MCF 10A (cell line): Measurements from ENCODE around the gene ARL15. TPM values are rescaled to one million over a fixed set of nuclear protein-coding genes. Genes with fewer than 3 reads are reported as not detected.

Experiments
- BruUV-seq: library from RNA; stranded (reverse); fragments of 400-500 nt; replicated peaks from 2 replicates; lab custom pipeline; 2021; lab: Mats Ljungman, UMichigan
- CTCF ChIA-PET: fragments of 300-600 bp; sonication (Branson Sonifier 250); formaldehyde crosslinking; extraction: SDS; loops from one replicate; lab custom pipeline; 2021; ENCODE audit warnings: antibody characterized with exemption, inconsistent platforms; lab: Yijun Ruan, JAX
- POLR2A ChIA-PET: fragments of 300-600, 350-650 bp; sonication (Branson Sonifier 250); formaldehyde crosslinking; extraction: SDS; loops from one replicate; lab custom pipeline; 2020; ENCODE audit warnings: antibody characterized with exemption, inconsistent platforms; lab: Yijun Ruan, JAX
- DNase-seq: peaks from one replicate; pipeline ENCODE4 v3.0.0-alpha.2; 2018; ENCODE audit not compliant: unreplicated experiment
- H3K27ac Mint-ChIP-seq: one replicate; pipeline ENCODE4 v1.8.0; 2022; ENCODE audit warnings: mild to moderate bottlenecking, low read depth, mixed read lengths; ENCODE audit not compliant: unreplicated experiment
- H3K27me3 Mint-ChIP-seq: one replicate; pipeline ENCODE4 v1.8.0; 2022; ENCODE audit warnings: mixed read lengths; ENCODE audit not compliant: insufficient read depth, unreplicated experiment
- H3K36me3 Mint-ChIP-seq: one replicate; pipeline ENCODE4 v1.8.0; 2022; ENCODE audit warnings: mild to moderate bottlenecking, moderate library complexity, mixed read lengths; ENCODE audit not compliant: insufficient read depth, unreplicated experiment
- H3K4me1 Mint-ChIP-seq: one replicate; pipeline ENCODE4 v1.8.0; 2022; ENCODE audit warnings: mixed read lengths; ENCODE audit not compliant: insufficient read depth, unreplicated experiment
- H3K4me3 Mint-ChIP-seq: one replicate; pipeline ENCODE4 v1.8.0; 2022; ENCODE audit warnings: mild to moderate bottlenecking, moderate library complexity, mixed read lengths; ENCODE audit not compliant: unreplicated experiment
- H3K9me3 Mint-ChIP-seq: one replicate; pipeline ENCODE4 v1.8.0; 2022; ENCODE audit warnings: mixed read lengths; ENCODE audit not compliant: unreplicated experiment
- intact Hi-C: fragments of 100-400 bp; cut with micrococcal nuclease; formaldehyde crosslinking; loops from 2 replicates; pipeline ENCODE4 v1.14.1; 2022
- total RNA-seq: library from RNA; stranded (reverse); gene quantifications from 2 replicates; pipeline ENCODE4 v1.2.3, GENCODE V29; 2022
- TF ChIP-seq, protein P1 (sequence below): fragments of 200-600 bp; IDR thresholded peaks from one replicate; pipeline ENCODE4 v1.8.0; 2022; ENCODE audit warnings: antibody characterized with exemption, mild to moderate bottlenecking; ENCODE audit not compliant: unreplicated experiment

Gene ARL15
- total RNA-seq, 1 experiment from 2014 or later = 11.3 TPM

DNA sequence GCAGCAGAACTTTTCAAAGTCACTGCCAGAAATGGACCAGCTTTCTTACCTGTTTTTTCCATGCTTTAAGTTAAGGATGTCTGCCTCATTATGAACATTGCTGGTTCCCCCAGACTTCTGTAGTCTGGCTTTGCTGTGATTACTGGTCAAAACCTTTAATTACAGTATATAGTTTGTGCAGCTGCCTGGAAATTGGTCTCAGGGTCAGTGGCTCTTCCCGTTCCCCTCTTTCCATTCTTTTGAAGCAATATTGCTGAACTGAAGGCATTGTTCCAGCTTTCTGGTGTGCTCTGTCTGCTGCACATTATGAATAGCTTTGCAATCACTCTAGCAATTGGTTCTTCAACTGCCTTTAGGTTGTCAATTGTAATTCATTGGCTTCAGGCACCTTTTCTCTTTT, 206.5 kb downstream of the ARL15 start:
- intact Hi-C loops = no loop called here
- Mint-ChIP-seq H3K9me3 (no peaks in the 10 kb centered on the region), H3K4me1 (no peaks in the 10 kb centered on the region), H3K4me3 (no peak overlapping the region), H3K36me3 (no peaks in the 10 kb centered on the region), H3K27me3 (no peaks in the 10 kb centered on the region), H3K27ac (no peak overlapping the region)
- no peak for DNase-seq
- TF ChIP-seq, protein P1, sequence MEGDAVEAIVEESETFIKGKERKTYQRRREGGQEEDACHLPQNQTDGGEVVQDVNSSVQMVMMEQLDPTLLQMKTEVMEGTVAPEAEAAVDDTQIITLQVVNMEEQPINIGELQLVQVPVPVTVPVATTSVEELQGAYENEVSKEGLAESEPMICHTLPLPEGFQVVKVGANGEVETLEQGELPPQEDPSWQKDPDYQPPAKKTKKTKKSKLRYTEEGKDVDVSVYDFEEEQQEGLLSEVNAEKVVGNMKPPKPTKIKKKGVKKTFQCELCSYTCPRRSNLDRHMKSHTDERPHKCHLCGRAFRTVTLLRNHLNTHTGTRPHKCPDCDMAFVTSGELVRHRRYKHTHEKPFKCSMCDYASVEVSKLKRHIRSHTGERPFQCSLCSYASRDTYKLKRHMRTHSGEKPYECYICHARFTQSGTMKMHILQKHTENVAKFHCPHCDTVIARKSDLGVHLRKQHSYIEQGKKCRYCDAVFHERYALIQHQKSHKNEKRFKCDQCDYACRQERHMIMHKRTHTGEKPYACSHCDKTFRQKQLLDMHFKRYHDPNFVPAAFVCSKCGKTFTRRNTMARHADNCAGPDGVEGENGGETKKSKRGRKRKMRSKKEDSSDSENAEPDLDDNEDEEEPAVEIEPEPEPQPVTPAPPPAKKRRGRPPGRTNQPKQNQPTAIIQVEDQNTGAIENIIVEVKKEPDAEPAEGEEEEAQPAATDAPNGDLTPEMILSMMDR = no peak
- BruUV-seq = no TSS peak
- ChIA-PET CTCF (interaction anchor here (0.9 kb wide), 1 partner anchor 125 kb away, joined by 4 read pairs; no protein-coding TSS in a partner anchor), POLR2A (interaction anchor here (1.2 kb wide), 1 partner anchor 10 kb away, joined by 3 read pairs; no protein-coding TSS in a partner anchor)

DNA sequence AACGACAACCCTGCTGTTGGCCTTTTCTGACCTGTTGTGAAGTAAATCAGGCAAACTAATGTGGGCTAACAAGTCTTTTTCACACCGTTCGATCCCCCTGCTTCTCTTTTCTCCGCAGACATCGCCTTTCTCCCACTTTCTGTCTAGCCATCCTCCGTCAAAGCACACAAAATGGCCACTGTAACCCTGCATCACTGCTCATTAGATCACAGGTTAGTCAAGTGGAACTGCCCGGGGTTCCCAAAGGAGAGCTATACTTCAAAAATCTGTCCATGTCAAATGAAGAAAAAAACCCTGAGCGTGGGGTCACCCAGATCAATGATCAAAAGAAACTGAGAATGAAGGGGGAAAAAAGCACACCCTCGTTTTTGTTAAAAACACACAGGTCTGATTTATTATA, 212.1 kb downstream of the ARL15 start:
- H3K9me3 Mint-ChIP-seq = no peaks in the 10 kb centered on the region
- no peaks in the 10 kb centered on the region for H3K27me3 Mint-ChIP-seq
- POLR2A ChIA-PET = no interaction called here
- CTCF ChIA-PET = no interaction called here
- TF ChIP-seq, protein P1 = no peak
- no peak overlapping the region for H3K27ac Mint-ChIP-seq
- H3K4me1 Mint-ChIP-seq = peaks cover 3% of the 10 kb centered on the region
- no TSS peak for BruUV-seq
- no peak overlapping the region for H3K4me3 Mint-ChIP-seq
- no peak for DNase-seq
- no peaks in the 10 kb centered on the region for H3K36me3 Mint-ChIP-seq
- intact Hi-C loops = loop anchor here (10.0 kb wide), 1 partner anchor 117 kb away; no protein-coding TSS in a partner anchor

DNA sequence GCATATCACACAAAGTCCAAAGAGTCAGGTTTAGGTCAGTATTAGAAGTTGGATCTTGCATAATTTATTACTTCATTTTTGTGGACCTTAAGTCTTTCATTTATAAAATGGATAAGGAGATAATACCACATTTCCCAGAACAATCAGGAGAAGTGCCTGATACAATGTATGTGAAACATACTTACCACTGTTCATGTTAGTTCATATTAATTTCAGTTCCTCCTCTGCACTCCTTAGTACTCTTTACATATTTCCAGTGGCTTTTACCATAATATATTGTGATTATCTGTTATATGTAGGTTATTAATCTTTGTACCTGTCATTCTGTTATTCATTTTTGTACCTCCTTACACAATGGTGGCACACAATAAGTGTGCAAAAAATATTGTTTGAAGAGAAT, 214.4 kb downstream of the ARL15 start:
- no peaks in the 10 kb centered on the region for H3K36me3 Mint-ChIP-seq
- POLR2A ChIA-PET = interaction anchor here (0.6 kb wide), 1 partner anchor 67 kb away, joined by 3 read pairs; no protein-coding TSS in a partner anchor

DNA sequence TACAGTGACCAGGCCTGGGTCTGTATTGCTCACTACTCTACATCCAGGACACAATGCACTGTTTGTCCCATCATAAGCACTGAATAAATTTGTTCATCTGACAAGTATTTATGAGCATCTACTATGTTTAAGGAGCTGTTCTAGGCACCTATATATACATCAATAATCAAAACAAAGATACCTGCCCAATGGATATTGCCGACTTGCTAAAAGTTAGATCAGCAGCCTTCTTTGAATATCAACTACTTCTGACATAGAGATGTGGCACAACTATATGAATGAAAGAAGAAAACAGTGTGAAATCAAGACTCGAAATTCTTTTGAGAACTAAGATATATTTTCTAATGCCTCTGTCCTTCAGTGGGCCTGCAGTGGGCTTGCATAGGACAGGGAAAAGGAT, 215.7 kb downstream of the ARL15 start:
- TF ChIP-seq, protein P1 = no peak
- H3K4me3 Mint-ChIP-seq = no peak overlapping the region
- ChIA-PET CTCF (interaction anchor here (0.6 kb wide), 1 partner anchor 267 kb away, joined by 4 read pairs; no protein-coding TSS in a partner anchor), POLR2A (interaction anchor here (0.6 kb wide), 1 partner anchor 8 kb away, joined by 3 read pairs; no protein-coding TSS in a partner anchor)
- H3K4me1 Mint-ChIP-seq = peaks cover 26% of the 10 kb centered on the region
- DNase-seq = no peak
- H3K27me3 Mint-ChIP-seq = no peaks in the 10 kb centered on the region
- H3K9me3 Mint-ChIP-seq = no peaks in the 10 kb centered on the region
- no TSS peak for BruUV-seq
- no peaks in the 10 kb centered on the region for H3K36me3 Mint-ChIP-seq
- intact Hi-C loops = loop anchor here (10.0 kb wide), 1 partner anchor 120 kb away; no protein-coding TSS in a partner anchor
- no peak overlapping the region for H3K27ac Mint-ChIP-seq

More for the DNA sequence above, 214.4 kb downstream of the ARL15 start:
- Mint-ChIP-seq H3K4me3 (no peak overlapping the region), H3K9me3 (no peaks in the 10 kb centered on the region), H3K4me1 (peaks cover 20% of the 10 kb centered on the region), H3K27me3 (no peaks in the 10 kb centered on the region), H3K27ac (no peak overlapping the region)
- no TSS peak for BruUV-seq
- DNase-seq = no peak
- TF ChIP-seq, protein P1 = no peak
- intact Hi-C loops = loop anchor here (10.0 kb wide), 1 partner anchor 119 kb away; no protein-coding TSS in a partner anchor
- CTCF ChIA-PET = interaction anchor here (0.6 kb wide), 1 partner anchor 40 kb away, joined by 4 read pairs; no protein-coding TSS in a partner anchor
